Neural progenitor cell (in vitro differentiated cells): ENCODE measurements around the gene PPM1H.

Experiments
- EZH2 ChIP-seq: fragments of 200-600 bp; sonication (generic); IDR thresholded peaks from 2 replicates; pipeline ENCODE4 v1.6.1; 2017; ENCODE audit warnings: antibody characterized with exemption, mild to moderate bottlenecking, moderate library complexity
- EZH2phosphoT487 ChIP-seq: fragments of 200-600 bp; sonication (generic); IDR thresholded peaks from 2 replicates; pipeline ENCODE4 v1.6.1; 2017; ENCODE audit warnings: antibody characterized with exemption
- TF ChIP-seq, protein P1 (sequence below): fragments of 200-600 bp; sonication (generic); IDR thresholded peaks from 2 replicates; pipeline ENCODE4 v1.5.1; 2017; ENCODE audit warnings: antibody characterized with exemption, mild to moderate bottlenecking

DNA sequence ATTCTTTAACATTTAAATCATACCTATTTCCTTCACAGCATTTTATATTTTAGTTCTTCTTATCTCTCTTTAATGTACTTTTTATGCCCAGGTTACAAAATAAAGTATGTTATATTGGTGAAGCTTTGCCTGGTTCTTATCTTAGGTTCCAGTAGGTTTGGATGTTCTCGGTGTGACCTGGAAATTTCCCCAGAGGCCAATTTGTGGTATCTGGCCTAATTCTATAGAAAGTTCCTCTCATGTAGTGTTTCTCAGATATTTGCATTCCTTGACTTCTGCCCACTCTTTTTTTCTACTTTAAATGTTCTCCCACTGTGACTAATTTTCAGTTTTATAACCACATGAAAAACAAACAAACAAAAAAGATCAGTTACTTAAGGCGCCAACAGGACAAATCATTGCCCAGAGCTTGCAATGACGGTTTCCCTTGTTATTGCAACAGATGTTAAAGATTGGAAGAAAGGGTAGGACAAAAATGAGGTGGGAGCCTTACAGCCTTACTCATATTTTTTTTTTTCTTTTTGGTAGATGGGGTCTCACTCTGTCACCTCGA, 41.2 kb upstream of the PPM1H start:
- TF ChIP-seq, protein P1, sequence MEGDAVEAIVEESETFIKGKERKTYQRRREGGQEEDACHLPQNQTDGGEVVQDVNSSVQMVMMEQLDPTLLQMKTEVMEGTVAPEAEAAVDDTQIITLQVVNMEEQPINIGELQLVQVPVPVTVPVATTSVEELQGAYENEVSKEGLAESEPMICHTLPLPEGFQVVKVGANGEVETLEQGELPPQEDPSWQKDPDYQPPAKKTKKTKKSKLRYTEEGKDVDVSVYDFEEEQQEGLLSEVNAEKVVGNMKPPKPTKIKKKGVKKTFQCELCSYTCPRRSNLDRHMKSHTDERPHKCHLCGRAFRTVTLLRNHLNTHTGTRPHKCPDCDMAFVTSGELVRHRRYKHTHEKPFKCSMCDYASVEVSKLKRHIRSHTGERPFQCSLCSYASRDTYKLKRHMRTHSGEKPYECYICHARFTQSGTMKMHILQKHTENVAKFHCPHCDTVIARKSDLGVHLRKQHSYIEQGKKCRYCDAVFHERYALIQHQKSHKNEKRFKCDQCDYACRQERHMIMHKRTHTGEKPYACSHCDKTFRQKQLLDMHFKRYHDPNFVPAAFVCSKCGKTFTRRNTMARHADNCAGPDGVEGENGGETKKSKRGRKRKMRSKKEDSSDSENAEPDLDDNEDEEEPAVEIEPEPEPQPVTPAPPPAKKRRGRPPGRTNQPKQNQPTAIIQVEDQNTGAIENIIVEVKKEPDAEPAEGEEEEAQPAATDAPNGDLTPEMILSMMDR = no peak
- TF ChIP-seq EZH2phosphoT487 (no peak), EZH2 (no peak)
